Measurements from ENCODE around the gene ACE2. TPM values are rescaled to one million over a fixed set of nuclear protein-coding genes. Genes with fewer than 3 reads are reported as not detected.

The ACE2 gene
- total and polyA plus RNA-seq, 10 donors, result 0.03 to 0.06 TPM; not detected in 8

DNA sequence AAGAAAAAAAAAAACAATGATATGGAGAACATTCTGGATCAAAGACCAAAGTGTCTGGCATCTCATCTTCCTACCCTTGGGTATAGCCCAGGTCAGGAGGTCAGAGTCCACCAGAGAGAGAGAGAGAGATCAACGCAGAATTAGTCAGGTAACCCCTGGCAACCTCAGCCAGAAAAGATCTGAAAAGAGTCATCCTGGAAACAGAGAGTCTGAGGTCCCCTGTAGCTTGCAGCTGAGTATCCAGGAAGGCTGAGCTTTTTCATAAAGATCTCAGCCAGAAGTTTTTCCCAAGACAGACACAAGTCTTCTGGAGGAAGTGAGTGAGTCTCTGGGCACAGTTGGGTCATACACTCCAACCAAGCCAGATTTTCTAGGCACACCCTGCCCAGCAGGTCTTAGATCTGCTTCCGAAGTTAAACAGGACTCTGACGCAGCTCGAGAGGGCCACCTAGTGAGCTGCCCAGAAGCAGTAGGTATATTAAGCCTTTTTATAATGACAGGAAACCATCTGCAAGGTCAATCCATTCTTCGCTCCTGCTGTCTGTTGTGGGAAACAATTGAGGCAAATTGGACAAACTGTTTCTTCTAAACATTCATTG lies 35.7 kb downstream of the ACE2 start:
- 9 to 38% (median 15%) methylated on average over 1 to 5 of the region's 5 CpGs for WGBS, 5 donors
- peak in 1 of 3 donors; percentile 17 for TF ChIP-seq POLR2AphosphoS5 (IDR thresholded peaks at IDR 0.05)
- TF ChIP-seq POLR2A (IDR thresholded peaks at IDR 0.05), result no peak
- TF ChIP-seq, protein P1, sequence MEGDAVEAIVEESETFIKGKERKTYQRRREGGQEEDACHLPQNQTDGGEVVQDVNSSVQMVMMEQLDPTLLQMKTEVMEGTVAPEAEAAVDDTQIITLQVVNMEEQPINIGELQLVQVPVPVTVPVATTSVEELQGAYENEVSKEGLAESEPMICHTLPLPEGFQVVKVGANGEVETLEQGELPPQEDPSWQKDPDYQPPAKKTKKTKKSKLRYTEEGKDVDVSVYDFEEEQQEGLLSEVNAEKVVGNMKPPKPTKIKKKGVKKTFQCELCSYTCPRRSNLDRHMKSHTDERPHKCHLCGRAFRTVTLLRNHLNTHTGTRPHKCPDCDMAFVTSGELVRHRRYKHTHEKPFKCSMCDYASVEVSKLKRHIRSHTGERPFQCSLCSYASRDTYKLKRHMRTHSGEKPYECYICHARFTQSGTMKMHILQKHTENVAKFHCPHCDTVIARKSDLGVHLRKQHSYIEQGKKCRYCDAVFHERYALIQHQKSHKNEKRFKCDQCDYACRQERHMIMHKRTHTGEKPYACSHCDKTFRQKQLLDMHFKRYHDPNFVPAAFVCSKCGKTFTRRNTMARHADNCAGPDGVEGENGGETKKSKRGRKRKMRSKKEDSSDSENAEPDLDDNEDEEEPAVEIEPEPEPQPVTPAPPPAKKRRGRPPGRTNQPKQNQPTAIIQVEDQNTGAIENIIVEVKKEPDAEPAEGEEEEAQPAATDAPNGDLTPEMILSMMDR (IDR thresholded peaks at IDR 0.05 in 8 of 11, conservative IDR thresholded peaks at IDR 0.05 in 3 of 11), result peak in 7 of 11 experiments; percentile 8 to 49 (median 37)
- H3K36me3 ChIP-seq, result no peaks in the 10 kb centered on the region
- no peak overlapping the region for H3K4me3 ChIP-seq
- H3K4me1 ChIP-seq, result no peaks in the 10 kb centered on the region
- H3K27ac ChIP-seq, result no peak overlapping the region
- DNase-seq, result no peak
- H3K9me3 ChIP-seq, result no peaks in the 10 kb centered on the region
- intact Hi-C loops (cut with DNase I; ENCODE audit: low total_unique reads), result no loop called here
- peaks cover 0 to 35% (median 3%) of the 10 kb centered on the region in 7 donors for H3K27me3 ChIP-seq (replicated peaks in 1 of 7)

DNA sequence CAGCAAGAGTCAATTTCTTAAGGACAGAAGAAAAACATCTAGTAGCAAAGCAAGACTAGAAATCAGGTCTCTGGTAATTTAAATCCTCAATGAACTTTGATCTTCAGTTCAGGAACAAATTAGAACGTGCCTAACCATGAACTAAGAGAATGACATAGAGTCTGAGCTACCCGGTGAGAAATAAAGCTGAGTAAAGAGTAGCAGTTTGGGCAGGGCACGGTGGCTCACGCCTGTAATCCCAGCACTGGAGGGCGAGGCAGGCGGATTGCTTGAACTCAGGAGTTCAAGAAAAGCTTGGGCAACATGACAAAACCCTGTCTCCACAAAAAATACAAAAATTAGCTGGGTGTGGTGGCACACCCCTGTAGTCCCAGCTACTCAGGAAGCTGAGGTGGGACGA lies 37.7 kb downstream of the ACE2 start:
- Histone ChIP-seq H3K27ac (no peak overlapping the region), H3K4me1 (no peaks in the 10 kb centered on the region), H3K27me3 (replicated peaks in 1 of 7) (peaks cover 0 to 41% (median 3%) of the 10 kb centered on the region in 7 donors), H3K9me3 (no peaks in the 10 kb centered on the region), H3K4me3 (no peak overlapping the region), H3K36me3 (no peaks in the 10 kb centered on the region)
- 67 to 86% (median 78%) methylated on average over 7 of the region's 7 CpGs for WGBS, 5 donors
- DNase-seq, result no peak
- intact Hi-C loops (cut with DNase I; ENCODE audit: low total_unique reads), result no loop called here
- TF ChIP-seq, protein P1 (IDR thresholded peaks at IDR 0.05 in 8 of 11, conservative IDR thresholded peaks at IDR 0.05 in 3 of 11), result no peak
- no peak for TF ChIP-seq POLR2AphosphoS5 (IDR thresholded peaks at IDR 0.05)
- no peak for TF ChIP-seq POLR2A (IDR thresholded peaks at IDR 0.05)

DNA sequence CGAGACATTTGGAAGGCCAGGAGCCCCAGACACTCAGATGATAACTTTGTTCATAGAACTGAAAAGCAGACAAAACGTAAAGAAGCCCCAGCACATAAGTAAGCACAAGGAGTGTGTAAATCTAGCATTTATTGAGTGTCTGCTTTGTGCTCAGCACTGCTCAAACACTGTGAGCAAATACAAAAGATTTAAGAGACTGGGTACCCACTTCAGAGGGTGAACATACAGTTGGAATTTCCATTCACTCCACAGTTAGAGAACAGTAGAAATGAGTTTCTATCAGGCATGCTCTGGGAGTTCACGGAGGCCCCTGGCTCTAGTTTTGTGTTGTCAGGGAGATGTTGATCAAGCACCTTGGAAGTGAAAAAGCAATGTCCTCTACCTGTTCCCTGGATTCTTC lies 39.8 kb downstream of the ACE2 start:
- H3K36me3 ChIP-seq, result no peaks in the 10 kb centered on the region
- TF ChIP-seq POLR2AphosphoS5 (IDR thresholded peaks at IDR 0.05) (no peak), POLR2A (IDR thresholded peaks at IDR 0.05) (no peak)
- TF ChIP-seq, protein P1 (IDR thresholded peaks at IDR 0.05 in 8 of 11, conservative IDR thresholded peaks at IDR 0.05 in 3 of 11), result no peak
- H3K4me1 ChIP-seq, result no peaks in the 10 kb centered on the region
- no peak for DNase-seq
- 67 to 92% (median 89%) methylated on average over 3 of the region's 3 CpGs for WGBS, 5 donors
- no peak overlapping the region for H3K27ac ChIP-seq
- H3K9me3 ChIP-seq, result no peaks in the 10 kb centered on the region
- intact Hi-C loops (cut with DNase I; ENCODE audit: low total_unique reads), result no loop called here
- H3K27me3 ChIP-seq (replicated peaks in 1 of 7), result peaks cover 0 to 23% (median 0%) of the 10 kb centered on the region in 7 donors
- H3K4me3 ChIP-seq, result no peak overlapping the region

DNA sequence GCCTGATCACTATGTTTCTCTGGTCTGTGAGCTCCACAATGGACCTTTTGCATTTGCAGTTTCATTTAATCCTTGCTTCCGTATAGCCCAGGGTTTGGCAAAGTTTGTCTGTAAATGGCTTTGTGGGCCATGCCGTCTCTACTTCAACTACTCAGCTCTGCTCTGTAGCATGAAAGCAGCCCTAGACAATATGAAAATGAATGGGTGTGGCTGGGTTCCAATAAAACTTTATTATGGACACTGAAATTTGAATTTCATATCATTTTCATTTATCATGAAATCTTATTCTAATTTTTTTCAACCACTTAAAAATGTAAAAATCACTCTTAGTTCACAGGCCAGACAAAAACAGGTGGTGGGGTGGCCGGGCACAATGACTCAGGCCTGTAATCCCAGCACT lies 41.5 kb downstream of the ACE2 start:
- Histone ChIP-seq H3K4me3 (no peak overlapping the region), H3K4me1 (no peaks in the 10 kb centered on the region), H3K27me3 (replicated peaks in 1 of 7) (peaks cover 0 to 16% (median 0%) of the 10 kb centered on the region in 7 donors), H3K36me3 (no peaks in the 10 kb centered on the region), H3K9me3 (no peaks in the 10 kb centered on the region), H3K27ac (no peak overlapping the region)
- WGBS, 5 donors, result 76 to 90% (median 86%) methylated on average over 3 of the region's 3 CpGs
- no peak for TF ChIP-seq POLR2AphosphoS5 (IDR thresholded peaks at IDR 0.05)
- no peak for TF ChIP-seq POLR2A (IDR thresholded peaks at IDR 0.05)
- TF ChIP-seq, protein P1 (IDR thresholded peaks at IDR 0.05 in 8 of 11, conservative IDR thresholded peaks at IDR 0.05 in 3 of 11), result no peak
- intact Hi-C loops (cut with DNase I; ENCODE audit: low total_unique reads), result no loop called here
- no peak for DNase-seq

Measured in spleen (tissue), 11 donors.